GM10266 (cell line): ENCODE results near the gene SEMA4F.

Experiments used
- DNase-seq: peaks from one replicate; pipeline ENCODE4 v3.0.0; 2012; ENCODE audit errors: extremely low spot score
- TF ChIP-seq, protein P1 (sequence below): IDR thresholded peaks from 2 replicates; pipeline ENCODE4 v1.5.1; 2012; ENCODE audit warnings: mild to moderate bottlenecking, low read depth; ENCODE audit not compliant: control insufficient read depth, insufficient read depth; ENCODE audit errors: missing control alignments

Gene SEMA4F

DNA sequence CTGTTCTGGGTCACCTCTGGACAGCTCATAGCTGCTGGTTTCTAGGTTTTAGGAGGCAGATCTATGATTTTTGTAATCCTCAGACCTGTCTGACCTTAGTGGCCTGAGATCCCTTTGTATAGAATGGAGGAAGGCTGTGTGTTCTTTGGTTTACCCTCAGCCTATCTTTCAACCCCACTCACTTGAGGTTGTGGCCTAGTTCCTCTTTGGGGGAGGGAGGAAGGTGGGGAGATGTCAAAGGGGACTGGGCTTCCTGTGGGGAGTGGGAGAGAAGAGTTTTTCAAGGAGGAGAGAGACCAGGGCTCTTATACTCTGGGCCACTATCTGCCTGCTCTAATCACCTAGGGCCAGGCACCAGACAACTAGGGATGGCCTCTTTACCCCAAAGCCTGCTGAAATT, 28.5 kb downstream of the SEMA4F start:
- no peak for DNase-seq
- TF ChIP-seq, protein P1, sequence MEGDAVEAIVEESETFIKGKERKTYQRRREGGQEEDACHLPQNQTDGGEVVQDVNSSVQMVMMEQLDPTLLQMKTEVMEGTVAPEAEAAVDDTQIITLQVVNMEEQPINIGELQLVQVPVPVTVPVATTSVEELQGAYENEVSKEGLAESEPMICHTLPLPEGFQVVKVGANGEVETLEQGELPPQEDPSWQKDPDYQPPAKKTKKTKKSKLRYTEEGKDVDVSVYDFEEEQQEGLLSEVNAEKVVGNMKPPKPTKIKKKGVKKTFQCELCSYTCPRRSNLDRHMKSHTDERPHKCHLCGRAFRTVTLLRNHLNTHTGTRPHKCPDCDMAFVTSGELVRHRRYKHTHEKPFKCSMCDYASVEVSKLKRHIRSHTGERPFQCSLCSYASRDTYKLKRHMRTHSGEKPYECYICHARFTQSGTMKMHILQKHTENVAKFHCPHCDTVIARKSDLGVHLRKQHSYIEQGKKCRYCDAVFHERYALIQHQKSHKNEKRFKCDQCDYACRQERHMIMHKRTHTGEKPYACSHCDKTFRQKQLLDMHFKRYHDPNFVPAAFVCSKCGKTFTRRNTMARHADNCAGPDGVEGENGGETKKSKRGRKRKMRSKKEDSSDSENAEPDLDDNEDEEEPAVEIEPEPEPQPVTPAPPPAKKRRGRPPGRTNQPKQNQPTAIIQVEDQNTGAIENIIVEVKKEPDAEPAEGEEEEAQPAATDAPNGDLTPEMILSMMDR = no peak

DNA sequence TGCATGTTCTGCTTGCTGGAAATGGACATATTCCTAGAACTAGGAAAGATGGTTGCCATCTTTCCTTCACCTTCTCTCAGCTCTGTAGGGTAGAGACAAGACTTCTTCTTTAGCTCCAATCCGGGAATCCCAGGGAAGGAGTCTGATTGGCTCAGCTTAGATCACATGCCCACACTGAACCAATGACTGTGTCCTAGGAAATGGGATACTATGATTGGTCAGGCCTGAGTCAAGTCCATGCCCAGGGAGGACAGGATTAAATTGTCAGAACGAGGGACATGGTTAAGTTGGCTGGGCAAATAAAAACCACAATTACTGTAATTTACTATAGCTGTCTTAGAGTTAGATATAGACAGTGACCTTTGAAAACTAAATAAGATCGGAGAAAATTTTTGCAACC, 31.4 kb downstream of the SEMA4F start:
- DNase-seq = no peak
- TF ChIP-seq, protein P1 = no peak

DNA sequence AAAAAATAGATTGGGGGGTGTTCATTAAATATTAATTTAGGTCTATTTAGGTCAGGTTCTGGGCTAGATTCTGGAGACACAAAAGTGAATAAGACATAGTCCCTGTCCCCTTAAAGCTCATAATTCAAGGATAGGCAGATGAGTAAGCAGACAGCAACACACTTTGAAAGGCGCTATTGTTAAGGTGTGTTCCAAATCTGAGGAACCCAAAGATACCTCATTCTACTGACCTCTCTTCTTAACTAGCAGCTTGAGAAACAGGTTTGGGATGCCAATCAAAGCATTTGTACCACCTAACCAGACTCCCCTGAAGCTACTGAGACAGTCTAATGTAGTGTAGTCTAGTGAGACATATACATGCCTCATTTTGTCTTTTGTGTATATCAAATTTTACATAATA, 34.8 kb downstream of the SEMA4F start:
- DNase-seq = no peak
- TF ChIP-seq, protein P1 = no peak

GRCh38 chr2:74689671-74690070, 35.6 kb downstream of the SEMA4F start:
- TF ChIP-seq, protein P1 = no peak
- no peak for DNase-seq

DNA sequence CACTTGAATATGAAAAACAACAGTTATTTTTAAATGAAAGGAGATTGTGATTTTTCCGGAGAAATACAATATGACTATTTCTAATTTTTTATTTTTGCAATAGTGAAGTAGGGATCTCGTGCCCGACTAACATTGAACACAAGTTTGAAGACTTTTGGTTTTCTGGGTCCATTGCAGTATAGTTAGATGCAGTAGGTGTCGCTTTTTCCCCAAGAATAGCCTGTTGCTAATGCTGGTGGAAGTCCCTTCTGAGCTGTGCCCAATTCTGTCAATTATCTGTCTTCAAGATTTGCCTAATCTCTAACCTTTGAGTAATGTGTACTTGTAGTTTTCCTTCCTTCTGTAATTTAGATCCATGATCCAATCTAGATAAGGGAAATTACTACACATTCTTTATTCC, 36.5 kb downstream of the SEMA4F start:
- DNase-seq = peak; percentile 70
- TF ChIP-seq, protein P1 = peak; percentile 72

GRCh38 chr2:74691929-74692328, 37.9 kb downstream of the SEMA4F start:
- no peak for DNase-seq
- TF ChIP-seq, protein P1 = no peak

- TF ChIP-seq, protein P1 = no peak
- DNase-seq = no peak
Observed at GRCh38 chr2:74693213-74693612, 39.2 kb downstream of the SEMA4F start.

DNA sequence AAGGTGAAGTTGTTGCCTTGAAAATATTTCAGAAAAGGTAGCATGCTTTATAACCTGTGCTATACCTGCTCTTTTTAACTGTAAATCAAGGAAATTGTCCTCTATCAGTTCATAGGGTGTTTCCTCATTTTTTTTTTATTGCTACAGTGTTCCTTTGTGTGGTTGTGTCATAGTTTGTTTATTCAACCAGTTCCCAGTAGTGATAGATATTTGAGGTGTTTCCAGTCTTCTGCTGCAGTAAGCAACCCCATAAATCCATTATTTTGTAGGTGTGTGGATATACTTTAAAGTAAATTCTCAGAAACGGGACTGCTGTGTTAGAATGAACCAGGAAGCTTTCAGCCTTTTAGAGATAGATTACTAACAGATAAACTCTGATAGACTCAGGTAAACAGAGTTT, 39.6 kb downstream of the SEMA4F start:
- DNase-seq = no peak
- TF ChIP-seq, protein P1 = no peak
